Nephron (organoid): ENCODE measurements around the gene ZNF831.

Experiments used
- H3K27ac Mint-ChIP-seq, 3 experiments: 2 replicates each; pipeline ENCODE4 v1.8.0; 2020; ENCODE audit warnings: mixed read lengths in 3 of 3, mild to moderate bottlenecking in 2 of 3, moderate library complexity in 1 of 3
- H3K27me3 Mint-ChIP-seq: 2 replicates; pipeline ENCODE4 v1.8.0; 2021; ENCODE audit warnings: low read depth, mild to moderate bottlenecking, moderate library complexity, mixed read lengths
- H3K36me3 Mint-ChIP-seq: 2 replicates; pipeline ENCODE4 v1.8.0; 2020; ENCODE audit warnings: low read depth, mixed read lengths
- H3K4me1 Mint-ChIP-seq: 2 replicates; pipeline ENCODE4 v1.8.0; 2020; ENCODE audit warnings: mixed read lengths
- H3K4me3 Mint-ChIP-seq, 3 experiments: 2 replicates each; pipeline ENCODE4 v1.8.0; 2020; ENCODE audit warnings: mild to moderate bottlenecking in 3 of 3, mixed read lengths in 3 of 3, moderate library complexity in 2 of 3
- H3K9me3 Mint-ChIP-seq: 2 replicates; pipeline ENCODE4 v1.8.0; 2020; ENCODE audit warnings: mixed read lengths
- TF ChIP-seq, protein P1 (sequence below), 3 experiments: fragments of 200-600 bp; sonication (generic); IDR thresholded peaks; one replicate each; pipeline ENCODE4 v1.5.0; 2021; ENCODE audit warnings: antibody characterized with exemption in 3 of 3; ENCODE audit not compliant: unreplicated experiment in 3 of 3

The ZNF831 gene

DNA sequence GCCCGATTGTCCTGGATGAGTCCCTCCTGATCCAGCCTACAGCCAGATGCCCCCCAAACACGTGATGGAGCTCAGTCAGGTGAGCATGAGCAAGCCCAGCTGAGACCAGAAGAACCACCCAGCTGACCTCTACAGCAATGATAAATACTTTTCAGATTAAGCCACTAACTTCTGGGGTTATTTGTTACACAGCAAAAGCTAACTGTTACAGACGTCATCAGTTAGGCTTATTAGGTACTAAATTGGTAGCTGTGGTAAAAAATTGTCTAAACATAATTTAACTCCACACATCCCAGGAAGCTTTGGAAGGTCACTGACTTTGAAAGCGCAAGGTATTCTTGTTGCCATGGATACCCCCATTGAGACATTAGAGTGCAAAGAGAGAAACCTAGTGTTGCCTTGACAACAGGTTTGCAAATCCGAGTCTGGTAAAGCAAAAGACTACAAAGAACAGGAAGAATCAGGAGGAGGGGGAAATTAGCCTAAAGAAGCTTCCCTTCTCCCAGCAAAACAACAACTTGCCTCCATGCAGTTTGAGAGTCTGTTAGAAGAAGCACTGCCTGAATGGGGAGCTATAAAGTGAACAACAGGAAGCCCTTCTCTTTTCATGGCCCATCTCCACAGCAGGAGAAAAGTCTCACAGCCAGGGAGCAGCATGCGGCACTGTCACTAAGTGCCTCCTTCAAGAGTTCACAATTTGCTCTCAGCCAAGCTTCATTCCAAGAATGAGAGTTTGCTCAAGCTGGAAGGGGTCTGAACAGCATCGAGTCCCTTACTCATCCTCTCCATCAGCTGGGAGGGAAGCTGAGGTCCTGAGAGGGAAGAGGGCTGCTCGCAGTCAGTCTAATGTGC lies 41.7 kb upstream of the ZNF831 start:
- peak overlapping the region in 1 of 3 experiments; percentile 49 for H3K27ac Mint-ChIP-seq
- H3K9me3 Mint-ChIP-seq, result peaks cover 2% of the 10 kb centered on the region
- H3K4me1 Mint-ChIP-seq, result peaks cover 12% of the 10 kb centered on the region
- no peaks in the 10 kb centered on the region for H3K36me3 Mint-ChIP-seq
- H3K27me3 Mint-ChIP-seq, result peaks cover 22% of the 10 kb centered on the region
- no peak overlapping the region for H3K4me3 Mint-ChIP-seq
- TF ChIP-seq, protein P1, sequence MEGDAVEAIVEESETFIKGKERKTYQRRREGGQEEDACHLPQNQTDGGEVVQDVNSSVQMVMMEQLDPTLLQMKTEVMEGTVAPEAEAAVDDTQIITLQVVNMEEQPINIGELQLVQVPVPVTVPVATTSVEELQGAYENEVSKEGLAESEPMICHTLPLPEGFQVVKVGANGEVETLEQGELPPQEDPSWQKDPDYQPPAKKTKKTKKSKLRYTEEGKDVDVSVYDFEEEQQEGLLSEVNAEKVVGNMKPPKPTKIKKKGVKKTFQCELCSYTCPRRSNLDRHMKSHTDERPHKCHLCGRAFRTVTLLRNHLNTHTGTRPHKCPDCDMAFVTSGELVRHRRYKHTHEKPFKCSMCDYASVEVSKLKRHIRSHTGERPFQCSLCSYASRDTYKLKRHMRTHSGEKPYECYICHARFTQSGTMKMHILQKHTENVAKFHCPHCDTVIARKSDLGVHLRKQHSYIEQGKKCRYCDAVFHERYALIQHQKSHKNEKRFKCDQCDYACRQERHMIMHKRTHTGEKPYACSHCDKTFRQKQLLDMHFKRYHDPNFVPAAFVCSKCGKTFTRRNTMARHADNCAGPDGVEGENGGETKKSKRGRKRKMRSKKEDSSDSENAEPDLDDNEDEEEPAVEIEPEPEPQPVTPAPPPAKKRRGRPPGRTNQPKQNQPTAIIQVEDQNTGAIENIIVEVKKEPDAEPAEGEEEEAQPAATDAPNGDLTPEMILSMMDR (IDR thresholded peaks at IDR 0.05; ENCODE audit: unreplicated experiment in 3 of 3), result no peak

DNA sequence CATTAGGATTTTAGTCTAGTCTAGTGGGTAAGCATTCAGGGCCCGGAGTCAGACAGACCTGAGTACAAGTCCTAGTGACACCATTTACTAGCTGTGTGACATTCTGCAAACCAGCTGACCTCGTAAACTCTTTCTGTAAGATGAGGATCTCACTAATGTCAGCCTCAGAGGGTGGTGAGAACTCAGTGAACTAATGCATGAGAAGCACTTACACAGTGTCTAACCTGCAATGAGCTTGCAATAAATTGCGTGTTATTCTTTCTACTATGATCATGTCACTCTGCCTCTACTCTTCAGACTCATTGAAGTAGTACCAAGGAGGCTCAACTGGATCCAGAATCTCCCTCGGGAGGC lies 41.1 kb upstream of the ZNF831 start:
- no peak overlapping the region for H3K27ac Mint-ChIP-seq
- H3K9me3 Mint-ChIP-seq, result peaks cover 2% of the 10 kb centered on the region
- peaks cover 3% of the 10 kb centered on the region for H3K36me3 Mint-ChIP-seq
- peaks cover 12% of the 10 kb centered on the region for H3K4me1 Mint-ChIP-seq
- H3K4me3 Mint-ChIP-seq, result no peak overlapping the region
- TF ChIP-seq, protein P1 (IDR thresholded peaks at IDR 0.05; ENCODE audit: unreplicated experiment in 3 of 3), result no peak
- H3K27me3 Mint-ChIP-seq, result peaks cover 23% of the 10 kb centered on the region

DNA sequence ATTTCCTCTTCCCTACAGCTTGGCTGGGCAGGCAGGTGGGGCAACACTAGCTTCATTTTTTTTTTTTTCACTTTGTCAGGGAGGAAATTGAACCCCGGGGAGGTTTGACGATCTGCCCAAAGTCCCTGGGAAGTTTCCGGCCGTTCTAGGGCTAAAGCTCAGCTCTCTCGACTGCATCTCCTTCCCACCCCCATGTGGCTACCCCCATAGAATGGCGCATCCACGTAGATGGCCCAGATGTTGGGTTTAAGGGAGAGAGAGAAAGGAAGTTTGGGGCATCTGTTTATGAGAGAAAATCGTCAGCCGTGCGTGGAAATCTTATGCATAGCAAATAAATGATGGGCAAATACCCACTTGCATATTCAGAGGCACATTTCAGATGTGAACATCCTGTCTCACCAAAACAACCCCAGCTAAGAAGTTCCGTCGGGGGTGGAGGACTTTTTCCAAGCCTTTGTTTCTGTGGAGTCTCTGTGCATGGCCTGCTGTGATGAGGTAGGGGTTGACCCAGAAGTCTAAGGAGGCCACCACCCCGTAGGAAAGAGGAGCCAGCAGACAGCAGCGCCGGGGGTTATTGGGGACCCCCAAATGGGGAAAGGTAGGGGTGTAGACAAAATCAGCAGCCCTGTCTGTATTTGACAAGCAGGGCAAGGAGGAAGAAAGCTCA lies 40.5 kb upstream of the ZNF831 start:
- H3K9me3 Mint-ChIP-seq, result peaks cover 2% of the 10 kb centered on the region
- H3K4me3 Mint-ChIP-seq, result peak overlapping the region in 1 of 3 experiments; percentile 31

DNA sequence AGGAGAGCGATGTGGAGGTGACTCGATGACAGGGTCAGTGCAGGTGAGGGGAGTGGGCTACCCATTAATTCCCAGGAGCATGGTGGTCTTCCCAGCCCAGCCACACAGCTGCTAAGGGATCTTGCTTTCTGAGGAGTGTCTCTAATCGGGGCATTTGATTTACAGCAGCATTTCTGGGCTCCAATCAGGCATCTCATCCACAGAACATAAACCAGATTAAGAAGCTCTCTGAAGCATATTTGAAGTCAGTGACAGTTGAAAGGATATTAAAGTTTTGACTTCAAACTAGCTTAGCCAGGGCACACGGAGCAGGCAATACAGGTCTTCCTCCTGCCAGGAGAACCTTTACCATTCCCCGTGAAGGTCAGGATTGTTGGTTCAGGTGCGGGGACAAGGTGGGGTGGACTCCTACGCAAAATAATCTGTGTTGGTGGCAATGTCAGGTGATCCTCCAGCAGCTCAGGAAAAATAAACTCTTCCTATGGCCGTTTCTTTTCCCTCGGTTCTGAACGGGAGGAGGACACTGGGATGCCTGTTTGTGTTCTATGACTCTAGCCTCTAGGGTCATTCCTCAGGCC lies 39.9 kb upstream of the ZNF831 start:
- H3K9me3 Mint-ChIP-seq, result peaks cover 2% of the 10 kb centered on the region
- no peak overlapping the region for H3K4me3 Mint-ChIP-seq
- H3K4me1 Mint-ChIP-seq, result peaks cover 12% of the 10 kb centered on the region

More for the DNA sequence above, 40.5 kb upstream of the ZNF831 start:
- TF ChIP-seq, protein P1 (IDR thresholded peaks at IDR 0.05; ENCODE audit: unreplicated experiment in 3 of 3), result no peak
- peaks cover 3% of the 10 kb centered on the region for H3K36me3 Mint-ChIP-seq
- H3K27me3 Mint-ChIP-seq, result peaks cover 27% of the 10 kb centered on the region
- peaks cover 12% of the 10 kb centered on the region for H3K4me1 Mint-ChIP-seq
- H3K27ac Mint-ChIP-seq, result peak overlapping the region in 1 of 3 experiments; percentile 41

DNA sequence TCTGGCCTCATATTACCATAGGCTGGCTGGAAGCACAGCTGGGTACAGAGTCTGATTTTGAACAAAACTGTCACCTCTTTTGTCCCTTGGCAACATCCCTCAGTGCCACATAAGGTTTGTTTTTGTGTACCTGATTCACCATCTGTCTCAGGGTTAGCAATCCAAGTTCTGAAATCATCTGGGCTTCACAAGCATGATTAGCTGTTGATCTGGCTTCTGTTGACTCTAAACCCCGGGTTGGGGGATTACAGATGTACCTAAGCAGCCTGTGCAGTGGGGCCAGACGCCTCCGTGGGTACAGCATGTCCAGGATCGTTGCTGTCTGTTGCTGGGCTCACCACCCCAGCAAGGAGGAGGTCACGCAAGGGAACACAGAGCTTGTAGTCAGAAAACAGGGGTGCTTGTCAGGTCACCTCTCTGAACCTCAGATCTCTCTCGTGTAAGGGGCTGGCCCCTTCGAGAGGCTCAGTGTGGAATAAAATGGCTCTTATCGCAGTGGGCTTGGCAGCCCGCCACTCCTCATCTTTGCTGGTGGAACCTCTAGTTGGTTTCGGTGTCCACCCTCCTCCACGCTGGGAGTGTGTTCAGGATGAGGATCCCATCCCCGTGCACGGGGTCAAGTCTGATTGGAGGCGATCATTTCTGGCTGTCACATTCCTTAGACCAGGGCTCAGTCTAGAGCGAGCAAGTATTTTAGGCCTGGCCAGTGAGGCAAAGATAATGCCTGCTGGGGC lies 39.2 kb upstream of the ZNF831 start:
- H3K4me1 Mint-ChIP-seq, result peaks cover 12% of the 10 kb centered on the region
- H3K27me3 Mint-ChIP-seq, result peaks cover 27% of the 10 kb centered on the region
- no peak overlapping the region for H3K4me3 Mint-ChIP-seq
- H3K36me3 Mint-ChIP-seq, result peaks cover 3% of the 10 kb centered on the region
- H3K27ac Mint-ChIP-seq, result peak overlapping the region in 1 of 3 experiments; percentile 41
- H3K9me3 Mint-ChIP-seq, result peaks cover 2% of the 10 kb centered on the region
- TF ChIP-seq, protein P1 (IDR thresholded peaks at IDR 0.05; ENCODE audit: unreplicated experiment in 3 of 3), result no peak

More for the DNA sequence above, 39.9 kb upstream of the ZNF831 start:
- TF ChIP-seq, protein P1 (IDR thresholded peaks at IDR 0.05; ENCODE audit: unreplicated experiment in 3 of 3), result no peak
- Mint-ChIP-seq H3K27me3 (peaks cover 27% of the 10 kb centered on the region), H3K36me3 (peaks cover 3% of the 10 kb centered on the region), H3K27ac (peak overlapping the region in 1 of 3 experiments; percentile 41)
